Measurements from ENCODE around the gene RPS10.

DNA sequence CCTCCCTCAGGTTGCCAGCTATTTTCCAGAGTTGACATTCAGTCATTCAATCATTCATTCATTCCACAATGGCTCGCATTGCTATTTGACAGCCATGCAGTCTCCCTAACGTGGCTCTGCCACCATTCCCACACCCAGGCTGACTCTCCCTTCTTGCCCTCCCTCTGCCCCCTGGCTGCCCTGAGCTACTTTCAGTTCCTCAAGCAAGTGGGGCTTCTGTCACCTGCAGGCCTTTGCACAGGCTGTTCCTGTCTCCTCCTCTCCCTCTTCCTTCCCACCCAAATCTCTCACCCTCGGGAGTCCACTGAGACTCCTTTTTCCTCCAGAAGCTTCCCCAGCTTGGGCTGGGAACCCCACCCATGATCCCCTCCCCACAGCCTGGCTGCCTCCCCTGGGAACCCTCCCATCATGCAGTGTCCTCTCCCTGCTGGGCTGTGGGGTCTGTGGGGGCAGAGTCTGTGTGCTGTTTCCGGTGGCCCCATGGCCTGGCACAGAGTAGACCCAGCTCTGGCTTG, 42.6 kb upstream of the RPS10 start:
- TF ChIP-seq, protein P1, sequence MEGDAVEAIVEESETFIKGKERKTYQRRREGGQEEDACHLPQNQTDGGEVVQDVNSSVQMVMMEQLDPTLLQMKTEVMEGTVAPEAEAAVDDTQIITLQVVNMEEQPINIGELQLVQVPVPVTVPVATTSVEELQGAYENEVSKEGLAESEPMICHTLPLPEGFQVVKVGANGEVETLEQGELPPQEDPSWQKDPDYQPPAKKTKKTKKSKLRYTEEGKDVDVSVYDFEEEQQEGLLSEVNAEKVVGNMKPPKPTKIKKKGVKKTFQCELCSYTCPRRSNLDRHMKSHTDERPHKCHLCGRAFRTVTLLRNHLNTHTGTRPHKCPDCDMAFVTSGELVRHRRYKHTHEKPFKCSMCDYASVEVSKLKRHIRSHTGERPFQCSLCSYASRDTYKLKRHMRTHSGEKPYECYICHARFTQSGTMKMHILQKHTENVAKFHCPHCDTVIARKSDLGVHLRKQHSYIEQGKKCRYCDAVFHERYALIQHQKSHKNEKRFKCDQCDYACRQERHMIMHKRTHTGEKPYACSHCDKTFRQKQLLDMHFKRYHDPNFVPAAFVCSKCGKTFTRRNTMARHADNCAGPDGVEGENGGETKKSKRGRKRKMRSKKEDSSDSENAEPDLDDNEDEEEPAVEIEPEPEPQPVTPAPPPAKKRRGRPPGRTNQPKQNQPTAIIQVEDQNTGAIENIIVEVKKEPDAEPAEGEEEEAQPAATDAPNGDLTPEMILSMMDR (IDR thresholded peaks at IDR 0.05; ENCODE audit: insufficient read depth, low read length) = no peak
- TF ChIP-seq SPI1 (IDR thresholded peaks at IDR 0.05; ENCODE audit: borderline replicate concordance, low read depth) = no peak

Measured in HL-60 (cell line).